GM21367 (cell line): ENCODE measurements around the gene PMVK.

Experiments used
- ATAC-seq: cut with Tn5 transposase; IDR thresholded peaks from one replicate; pipeline ENCODE4 v1.9.1; 2021; ENCODE audit not compliant: unreplicated experiment

The PMVK gene

DNA sequence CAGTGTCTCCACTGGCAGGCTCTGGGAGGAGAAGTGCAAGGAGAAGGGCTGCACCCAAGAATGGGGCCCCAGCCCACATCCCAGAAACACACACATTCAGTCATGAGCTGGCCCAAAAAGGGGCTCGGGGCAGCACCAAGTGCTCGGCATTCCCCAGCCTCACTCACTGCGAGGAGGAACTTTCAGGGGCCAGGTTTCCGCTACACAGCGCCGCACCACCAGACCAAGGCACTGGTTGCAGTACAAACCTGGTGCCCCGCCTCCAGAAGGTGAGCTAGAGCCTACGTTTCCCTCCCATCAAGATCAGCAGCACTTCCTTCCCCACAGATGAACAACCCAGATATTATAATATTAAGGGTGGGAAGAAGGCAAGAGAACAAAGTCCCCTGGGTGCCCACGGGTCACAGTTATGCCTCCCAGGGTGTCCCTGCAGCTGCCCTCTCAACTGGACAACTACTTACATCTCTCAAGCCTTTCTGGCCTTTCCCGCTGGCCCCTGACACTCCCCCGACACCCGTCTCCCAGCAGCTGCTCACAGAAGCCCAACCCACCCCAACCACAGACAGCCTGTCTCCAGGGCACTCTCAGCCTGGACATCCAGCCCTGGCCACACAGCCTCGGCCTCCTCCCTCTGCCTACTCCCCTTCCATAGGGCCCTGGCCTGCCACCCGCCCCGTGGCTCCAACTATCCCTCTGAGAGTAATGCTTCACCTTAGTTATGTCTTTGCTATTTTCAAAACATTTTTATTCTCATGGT, 15.6 kb upstream of the PMVK start:
- no peak for ATAC-seq

DNA sequence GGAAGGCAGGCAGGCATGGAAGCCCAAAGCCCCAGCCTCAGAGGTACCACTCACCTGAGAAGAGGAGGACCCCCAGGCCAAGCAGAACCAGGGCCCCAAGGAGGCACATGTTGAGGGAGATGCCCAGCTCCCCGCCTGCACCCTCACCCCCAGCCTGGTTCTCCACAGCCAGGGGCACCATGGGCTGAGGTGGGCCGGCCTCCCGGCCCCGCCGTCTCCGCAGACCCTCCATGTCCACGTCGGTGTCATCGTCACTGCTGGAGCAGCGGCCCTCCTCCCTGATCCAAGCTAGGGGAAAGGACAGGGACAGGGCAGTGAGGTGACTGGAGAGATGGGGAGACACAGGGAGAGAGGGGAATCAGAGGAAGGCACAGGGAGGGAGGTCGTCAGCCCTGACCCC, 11.6 kb upstream of the PMVK start:
- ATAC-seq: no peak

DNA sequence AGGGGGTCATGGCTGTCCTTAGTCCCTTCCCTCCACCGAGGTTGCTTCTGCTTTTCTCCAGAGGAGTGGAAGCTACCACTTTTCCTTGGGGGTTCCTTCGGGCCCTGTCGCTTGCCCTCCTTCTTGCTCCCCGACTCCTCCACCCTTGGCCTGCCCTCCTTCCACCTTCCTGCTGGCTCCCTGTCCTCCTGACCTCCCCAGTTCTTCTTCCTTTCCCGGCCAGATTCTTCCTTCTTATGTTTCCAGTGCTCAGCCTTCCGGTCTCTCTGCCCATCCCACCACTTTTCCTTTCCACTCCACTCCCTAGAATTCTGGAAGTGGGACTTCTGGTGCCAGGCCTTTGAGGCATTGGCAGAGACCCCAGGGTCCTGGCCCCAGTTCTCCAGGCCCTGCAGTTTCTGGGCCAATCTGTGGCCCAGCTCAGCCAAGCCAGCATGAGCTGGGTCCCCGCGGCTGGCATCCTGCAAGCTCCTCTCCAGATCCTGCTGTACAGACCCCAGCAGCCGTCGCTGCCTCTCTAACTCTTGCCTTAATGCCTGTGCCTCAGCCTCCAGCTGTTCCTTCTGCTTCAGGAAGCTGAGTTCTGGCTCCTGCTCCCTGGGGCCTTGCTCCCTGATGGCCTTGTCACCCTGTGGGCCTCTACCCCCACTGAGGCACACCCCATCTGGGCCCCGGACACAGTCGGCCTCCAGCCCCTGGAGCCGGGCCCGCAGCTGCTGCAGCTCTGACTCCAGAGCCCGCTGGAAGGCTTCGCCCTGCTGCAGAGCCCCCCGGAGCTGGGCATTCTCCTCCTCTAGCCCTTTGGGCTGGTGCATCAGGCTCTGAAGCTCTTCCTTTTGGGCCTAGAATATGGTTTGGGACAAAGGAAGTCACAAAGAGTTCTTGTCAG, 9.7 kb upstream of the PMVK start:
- no peak for ATAC-seq

DNA sequence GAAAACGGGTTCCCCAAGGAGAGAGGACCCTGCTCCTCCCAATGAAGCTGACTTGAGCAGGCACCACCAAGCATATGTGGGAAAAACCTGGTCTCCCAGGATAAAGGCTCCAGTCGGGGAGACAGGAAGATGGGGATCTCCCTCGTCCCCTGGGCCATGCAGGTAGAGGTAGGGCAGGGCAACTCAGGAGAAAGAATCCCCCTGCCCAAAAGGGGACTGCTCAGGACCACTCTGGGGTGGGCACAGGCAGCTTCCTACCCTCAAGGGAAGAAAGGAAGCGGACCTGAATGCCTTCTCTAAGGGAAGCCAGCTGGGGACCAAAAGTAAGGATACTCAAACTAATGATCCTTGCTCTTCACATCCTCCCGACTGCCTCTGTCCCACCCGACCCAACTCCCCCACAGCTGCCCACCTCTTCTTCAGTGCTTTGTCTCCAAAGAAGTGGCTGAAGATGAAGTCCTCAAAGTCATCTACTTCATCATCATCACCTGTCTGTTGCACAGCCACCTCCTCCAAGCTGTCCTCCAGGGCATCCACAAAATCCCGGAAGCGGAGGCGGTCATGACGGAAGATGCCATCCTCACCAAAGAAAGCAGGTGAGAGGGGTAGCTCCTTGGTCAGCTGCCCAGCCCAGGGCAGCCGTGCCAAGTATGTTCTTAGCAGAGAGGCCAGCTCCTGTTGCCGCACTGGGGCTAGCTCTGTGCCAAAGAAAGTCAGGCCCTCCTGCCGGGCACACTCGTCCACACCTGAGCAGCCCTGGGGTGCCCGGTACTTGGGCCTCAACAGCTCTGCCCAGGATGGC, 8.8 kb upstream of the PMVK start:
- ATAC-seq: no peak

DNA sequence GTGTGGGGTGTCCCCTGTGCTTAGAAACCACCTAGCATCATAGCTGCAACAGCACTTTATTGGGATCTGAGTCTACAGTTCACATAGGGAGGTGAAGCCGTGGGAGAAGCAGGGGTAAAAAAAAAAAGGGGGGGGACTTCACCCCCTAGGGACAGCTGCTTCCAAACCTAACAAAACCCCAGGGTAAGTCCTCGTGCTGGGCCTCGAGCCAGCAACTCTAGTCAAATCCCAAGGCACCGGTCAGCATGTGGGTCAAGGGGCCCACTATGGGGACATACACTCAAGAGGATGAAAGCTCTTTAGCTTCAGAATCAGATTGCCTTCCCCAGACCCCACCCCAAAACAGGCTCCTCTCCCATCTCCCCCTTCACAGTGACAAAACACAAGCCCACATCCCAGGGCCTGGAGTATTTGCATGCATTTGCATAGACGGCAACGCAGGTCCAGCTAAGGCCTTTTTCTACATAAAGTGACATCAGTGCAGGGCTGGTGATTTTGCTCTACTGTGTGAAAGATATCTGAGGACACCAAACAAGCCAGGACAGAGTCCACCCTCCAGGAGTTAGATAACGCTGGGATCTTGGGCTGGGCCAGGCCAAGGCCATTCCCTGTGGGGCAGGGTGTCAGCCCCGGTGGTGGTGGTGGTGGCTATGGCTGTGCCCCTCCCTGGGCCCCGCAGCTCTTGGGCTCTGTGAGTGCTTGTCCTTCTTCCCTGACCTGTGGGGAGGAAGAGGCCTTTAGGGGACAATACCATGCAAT, 8.1 kb upstream of the PMVK start:
- ATAC-seq: no peak

DNA sequence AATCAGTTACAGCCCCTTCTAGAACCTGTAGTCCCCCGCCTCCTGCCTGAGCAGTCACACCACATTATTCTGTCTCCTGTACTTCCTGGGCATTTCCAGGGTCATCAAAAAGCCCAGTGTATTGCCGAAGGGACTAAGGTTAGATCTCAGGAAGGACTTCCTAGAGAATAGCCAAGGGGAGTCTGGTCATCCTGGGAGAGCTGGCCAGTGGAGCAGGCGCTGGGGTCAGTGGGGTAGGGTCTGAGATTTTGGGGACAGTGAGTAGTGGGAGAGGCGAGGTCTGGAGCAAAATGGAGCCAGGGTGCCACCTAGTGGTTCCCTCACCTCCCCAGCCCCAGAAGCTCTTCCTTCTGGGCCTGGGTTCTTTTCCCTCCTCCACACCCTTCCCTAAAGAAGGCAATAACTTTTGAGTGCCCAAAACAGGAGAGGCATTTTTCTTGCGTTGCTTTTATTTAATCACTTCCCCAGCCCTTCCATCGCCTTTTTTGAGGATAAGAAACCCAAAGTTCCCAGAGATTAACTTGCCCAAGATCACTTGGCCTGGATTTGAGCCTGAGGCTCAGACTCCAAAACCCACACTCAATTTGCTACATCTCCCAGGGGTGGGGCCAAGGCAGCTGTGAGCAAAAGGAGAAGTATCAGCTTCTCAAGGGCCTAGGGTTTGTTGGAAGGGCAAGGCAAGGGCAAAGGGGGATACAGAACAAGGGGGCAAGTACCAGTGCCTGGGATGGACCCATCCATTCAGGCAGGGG, 7.3 kb upstream of the PMVK start:
- no peak for ATAC-seq

DNA sequence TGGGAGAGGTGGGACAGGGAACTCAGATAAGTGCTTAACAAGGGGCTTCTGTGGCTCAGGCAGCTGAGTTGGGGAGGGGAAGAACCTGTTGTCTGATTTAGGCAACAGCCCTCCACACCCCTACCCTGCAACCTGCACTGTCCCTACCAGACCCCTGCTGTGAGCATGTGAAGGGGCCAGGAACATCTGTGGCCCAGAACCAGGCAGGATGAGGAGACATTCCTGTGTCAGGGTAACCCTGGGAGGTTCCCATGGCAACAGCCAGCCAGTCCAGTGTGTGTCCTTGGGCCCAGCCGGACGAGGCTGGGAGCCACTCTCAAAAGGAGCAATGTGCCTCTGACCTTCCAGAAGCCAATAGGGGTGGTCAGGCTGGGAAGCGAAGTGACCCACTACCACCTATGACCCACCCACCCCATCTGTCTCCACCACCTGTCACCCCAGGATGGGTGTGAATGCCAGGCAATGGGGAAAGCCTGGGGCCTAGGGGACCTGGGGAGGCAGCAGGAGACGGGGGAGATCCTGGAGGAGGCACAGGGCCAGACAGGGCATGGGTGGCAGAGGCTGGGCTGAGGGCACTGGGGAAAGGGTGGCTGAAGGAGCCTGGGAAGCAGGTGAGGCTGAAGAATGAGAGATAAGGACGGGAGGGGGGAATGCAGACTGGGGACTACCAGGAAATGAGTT, 5.0 kb upstream of the PMVK start:
- no peak for ATAC-seq

DNA sequence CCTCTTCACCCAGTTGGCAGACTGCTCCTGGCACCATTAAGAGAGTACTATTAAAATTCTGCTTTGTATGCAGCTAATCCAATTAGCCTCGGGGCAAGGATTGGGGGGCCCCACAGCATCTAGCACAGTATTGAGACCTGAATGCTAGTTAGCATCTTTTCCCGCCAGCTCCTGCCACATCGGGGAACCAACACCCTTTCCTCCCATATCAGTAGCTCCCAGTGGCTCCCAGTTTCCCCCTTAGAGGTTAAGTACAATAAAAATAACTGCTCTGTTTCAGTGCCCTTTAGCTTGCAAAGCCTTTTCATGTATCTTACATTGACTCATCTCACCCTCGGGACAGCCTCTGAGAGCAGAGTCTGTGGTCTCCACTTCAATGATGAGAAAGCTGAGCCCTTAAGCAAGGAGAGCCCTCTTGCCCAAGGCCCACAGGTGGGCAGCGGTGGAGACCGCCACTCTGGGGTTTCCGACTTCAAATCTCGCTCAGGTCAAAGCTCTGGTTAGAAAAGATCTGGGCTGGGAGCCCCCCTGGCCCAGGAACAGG, 4.2 kb upstream of the PMVK start:
- no peak for ATAC-seq

DNA sequence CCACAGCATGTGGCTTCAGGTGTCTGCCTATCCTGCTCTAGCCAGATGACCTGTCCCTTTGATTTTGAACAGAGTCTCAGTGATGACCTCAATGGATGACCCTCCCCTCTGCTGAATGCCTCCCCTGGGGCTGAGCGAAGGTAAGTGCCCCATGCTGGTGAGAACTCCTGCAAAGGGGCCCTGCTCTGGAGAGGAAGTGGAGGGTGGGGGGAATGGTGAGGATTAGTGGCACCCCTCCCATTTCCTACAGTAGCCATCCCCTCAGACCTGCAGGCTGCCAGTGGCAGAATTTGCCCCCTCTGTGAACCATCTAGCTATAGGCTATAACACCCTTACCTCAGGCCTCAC, 3.7 kb upstream of the PMVK start:
- ATAC-seq: no peak

DNA sequence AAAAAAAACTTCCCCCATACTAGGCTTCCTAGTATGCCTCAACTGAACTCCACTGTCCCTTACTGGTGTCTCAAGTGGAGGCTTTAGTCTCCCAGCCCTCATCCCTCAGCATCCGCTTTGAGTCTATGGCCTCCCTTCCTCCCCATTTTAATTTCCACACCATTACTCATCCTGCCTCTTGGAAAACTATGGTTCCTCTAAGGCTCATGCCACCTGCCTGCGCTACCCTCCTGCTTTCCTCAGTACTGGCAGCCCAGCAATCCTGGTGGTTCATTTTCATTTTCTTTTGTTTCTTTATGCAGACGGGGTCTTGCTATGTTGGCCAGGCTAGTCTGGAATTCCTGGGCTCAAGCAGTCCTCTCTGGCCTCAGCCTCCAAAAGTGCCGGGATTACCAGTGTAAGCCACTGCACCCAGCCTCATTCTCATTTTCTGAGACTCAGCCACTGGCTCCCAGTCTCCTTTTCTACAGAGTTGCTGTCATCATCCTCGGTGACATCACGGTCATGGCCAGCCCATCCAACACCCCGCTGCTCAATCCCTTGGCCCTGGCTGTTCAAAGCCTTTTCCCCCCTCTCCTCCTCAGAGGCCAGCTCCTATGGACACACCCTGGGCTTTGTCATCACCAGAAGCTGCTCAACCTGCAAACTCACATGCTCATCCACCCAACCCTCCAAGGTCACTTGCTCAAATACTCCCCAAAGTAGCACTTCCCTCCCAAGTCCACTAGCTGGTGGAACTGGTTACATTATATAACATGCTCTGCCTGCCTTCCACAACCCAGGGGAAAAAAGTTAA, 2.3 kb upstream of the PMVK start:
- ATAC-seq: no peak

DNA sequence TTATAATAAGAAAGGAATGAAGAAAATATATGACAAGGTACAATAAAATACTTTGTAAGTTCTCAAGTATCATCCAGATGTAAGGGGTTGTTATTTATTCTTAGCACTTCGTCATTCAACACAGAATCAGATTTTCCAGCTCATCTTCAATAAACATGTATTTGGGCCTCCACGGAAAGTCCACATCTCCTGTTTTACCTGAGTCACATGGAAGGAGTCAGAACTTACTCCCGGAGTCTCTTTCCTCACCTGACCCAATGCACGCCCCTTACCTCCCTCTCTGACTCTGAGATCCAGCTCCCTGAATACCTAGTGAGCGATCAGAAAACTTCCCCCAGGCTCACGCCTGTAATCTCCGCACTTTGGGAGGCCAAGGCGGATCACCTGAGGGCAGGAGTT, 1.5 kb upstream of the PMVK start:
- no peak for ATAC-seq

DNA sequence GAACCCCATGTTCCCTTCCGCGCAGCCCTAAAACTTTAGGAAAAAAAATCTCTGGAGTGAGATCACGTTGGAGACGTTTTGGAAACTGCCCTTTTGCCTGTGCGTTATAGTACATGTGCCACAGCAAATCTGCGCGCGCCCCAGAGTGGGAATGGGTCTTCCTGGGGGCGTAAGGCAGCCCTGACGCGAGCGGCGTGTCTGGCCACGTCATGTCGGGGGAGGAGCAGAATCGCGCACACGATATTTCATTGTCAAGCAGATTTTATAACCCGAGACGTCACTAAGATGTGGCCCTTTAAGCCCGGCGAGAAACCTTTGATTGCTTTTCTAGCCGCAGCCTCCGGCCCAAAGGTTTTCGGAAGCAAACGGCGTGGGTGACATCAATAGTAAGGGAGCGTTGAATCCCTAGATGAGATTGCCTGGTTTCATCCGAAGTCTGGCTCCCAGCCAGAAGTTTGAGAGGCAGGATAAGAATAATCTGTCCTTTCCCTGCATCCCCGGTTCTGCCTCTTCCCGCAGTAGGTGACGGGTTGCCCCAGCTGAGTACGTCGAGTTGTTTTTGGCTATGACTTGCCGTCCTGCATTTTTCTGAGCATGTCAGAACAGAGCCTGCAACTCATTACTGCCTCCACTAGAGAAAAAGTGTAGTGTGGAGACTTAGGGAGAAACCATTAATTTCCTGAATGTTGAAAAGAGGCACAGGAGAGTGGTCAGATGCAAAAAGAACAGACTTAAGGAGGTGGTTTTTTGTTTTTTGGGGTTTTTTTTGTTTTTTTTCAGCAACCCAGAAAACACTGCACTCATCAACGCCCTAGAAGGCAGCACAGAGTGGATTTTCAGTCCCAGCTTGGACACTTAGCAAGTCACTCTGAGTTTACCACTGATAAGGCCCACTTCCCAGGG, 817 bp upstream of the PMVK start:
- peak; percentile 31 for ATAC-seq

DNA sequence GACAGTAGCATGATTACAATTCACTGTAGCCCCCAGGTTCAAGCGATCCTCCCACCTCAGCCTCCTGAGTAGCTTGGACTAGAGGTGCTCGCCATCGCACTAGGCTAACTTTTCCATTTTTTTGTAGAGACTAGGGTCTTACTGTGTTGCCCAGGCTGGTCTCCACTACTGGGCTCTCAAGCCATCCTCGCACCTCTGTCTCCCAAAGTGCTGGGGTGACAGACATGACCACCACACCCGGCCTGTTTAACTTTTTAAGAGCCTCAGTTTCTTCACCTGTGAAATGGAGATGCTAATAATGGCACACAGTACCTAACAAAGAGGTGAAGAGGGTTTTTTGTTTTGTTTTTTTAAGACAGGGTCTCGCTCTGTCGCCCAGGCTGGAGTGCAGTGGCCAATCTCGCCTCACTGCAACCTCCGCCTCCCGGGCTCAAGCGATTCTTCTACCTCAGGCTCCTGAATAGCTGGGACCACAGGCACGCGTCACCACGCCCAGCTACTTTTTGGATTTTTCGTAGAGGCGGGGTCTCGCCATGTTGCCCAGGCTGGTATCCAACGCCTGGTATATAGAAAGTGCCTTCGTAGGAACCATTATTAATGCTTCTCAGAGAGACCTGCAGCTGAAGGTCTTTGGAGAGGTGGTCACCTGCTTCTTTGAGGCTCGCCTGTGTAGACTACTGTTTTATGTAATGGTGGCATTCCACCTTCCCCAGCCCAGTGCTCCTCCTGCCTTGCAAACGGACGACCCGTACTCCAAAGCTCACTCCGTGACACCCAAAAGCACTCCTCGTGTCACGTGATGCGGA, 567 bp downstream of the PMVK start:
- ATAC-seq: no peak

DNA sequence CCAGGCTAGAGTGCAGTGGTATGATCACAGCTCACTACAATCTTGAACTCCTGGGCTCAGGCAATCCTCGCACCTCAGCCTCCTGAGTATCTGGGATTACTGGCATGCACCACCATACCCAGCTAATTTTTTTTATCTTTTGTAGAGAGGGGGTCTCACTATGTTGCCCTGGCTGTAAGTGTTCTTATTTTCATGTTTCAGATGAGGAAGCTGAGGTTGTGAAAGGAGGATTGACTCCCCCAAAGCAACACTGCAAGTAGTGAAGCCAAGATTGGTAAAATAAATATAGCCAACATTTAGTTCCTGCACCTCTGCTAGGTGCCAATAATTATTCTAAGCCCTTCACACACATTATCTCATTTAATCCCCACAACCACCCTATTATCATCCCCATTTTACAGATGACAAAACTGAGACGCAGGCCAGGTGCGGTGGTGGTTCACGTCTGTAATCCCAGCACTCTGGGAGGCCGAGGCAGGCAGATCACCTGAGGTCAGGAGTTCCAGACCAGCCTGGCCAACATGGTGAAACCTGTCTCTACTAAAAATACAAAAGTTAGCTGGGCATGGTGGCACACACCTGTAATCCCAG, 2.1 kb downstream of the PMVK start:
- no peak for ATAC-seq

DNA sequence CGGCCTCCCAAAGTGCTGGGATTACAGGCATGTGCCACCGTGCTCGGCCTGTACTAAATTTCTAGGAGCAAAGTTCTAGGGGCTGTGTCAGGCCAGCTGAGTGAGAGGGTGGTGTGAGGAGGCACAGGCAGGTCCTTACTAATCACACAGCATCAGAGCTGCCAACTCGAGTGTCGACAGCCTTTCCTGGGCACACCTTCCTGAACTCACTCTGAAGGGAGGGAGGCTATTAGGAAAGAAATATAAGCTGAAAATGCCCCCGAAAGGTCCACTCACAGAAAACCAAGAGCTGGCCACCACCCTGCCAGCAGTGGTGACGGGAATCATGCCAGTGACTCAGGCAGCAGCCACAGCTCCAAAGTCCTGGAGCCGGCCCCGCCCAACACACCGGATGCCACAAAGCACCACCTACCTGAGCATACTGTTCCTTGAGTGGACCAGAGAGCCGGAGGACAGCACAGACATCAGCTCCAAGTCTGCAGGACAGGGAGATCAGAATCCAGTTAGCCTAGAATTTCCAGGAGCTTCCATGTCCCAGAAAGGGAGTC, 4.5 kb downstream of the PMVK start:
- ATAC-seq: no peak

DNA sequence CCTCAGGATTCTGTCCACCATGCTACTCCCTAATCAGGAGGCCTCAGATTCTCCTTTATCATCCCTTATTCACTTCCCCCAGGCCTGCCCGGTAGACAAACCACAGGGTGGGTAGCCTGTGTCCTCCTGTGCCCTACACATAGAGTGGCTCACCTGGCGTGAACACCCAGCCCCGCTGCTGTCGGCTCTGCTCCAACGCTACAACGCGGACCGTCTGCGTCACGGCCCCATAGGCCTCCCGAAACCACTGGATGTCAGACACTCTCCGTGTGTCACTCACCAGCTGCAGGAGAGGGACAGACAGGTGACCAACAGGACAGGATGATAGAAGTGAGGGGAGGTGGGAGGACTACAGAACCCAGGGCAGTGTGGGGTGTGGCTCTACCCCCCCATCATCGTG, 10.3 kb downstream of the PMVK start:
- ATAC-seq: no peak
